HPDE6-E6E7 (cell line): ENCODE results near the gene ANKRD24.
"Not testable (repeated sequence)": the region's sequence is repeated elsewhere in the genome, so short reads cannot be mapped to it uniquely, and the experiment has no call there.

ENCODE experiments used
- DNase-seq: peaks from one replicate; pipeline ENCODE4 v3.0.0; 2011; ENCODE audit warnings: missing footprints; ENCODE audit errors: extremely low spot score

Gene ANKRD24

DNA sequence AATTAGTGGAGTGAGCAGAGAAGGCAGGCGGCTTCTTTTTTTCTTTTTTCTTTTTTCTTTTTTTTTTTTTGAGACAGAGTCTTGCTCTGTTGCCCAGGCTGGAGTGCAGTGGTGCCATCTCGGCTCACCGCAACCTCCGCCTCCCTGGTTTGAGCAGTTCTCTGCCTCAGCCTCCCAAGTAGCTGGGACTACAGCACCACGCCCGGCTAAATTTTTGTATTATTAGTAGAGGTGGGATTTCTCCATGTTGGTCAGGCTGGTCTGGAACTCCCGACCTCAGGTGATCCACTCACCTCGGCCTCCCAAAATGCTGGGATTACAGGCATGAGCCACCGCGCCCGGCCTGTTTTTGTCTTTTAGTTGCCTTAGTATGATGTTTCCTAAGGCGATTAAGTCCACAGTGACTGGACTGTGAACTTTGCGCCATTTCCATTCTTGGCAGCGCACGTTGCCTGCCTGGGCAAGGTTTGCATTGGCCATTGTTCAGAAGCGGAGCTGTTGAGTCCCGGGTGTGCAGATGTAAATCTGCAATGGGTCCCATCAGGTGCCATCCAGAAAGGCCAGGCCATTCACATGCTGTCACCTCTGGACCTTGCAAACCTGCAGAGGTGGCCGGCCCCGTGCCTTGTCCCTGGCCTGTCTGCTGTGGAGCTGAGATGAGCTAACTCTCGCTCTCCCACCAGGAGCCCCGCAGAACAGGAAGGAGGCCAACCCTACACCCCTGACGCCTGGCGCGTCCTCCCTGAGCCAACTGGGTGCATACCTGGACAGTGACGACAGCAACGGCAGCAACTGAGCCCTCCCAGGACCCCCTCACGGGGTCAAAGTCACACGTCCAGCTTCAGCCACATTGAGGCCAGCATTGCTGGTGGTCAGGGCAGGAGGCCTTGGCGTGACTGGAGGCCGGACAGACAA is 85.7 kb downstream of the ANKRD24 start:
- no peak for DNase-seq

- no peak for DNase-seq
Measured at GRCh38 chr19:4268816-4269430, 86.4 kb downstream of the ANKRD24 start.

DNA sequence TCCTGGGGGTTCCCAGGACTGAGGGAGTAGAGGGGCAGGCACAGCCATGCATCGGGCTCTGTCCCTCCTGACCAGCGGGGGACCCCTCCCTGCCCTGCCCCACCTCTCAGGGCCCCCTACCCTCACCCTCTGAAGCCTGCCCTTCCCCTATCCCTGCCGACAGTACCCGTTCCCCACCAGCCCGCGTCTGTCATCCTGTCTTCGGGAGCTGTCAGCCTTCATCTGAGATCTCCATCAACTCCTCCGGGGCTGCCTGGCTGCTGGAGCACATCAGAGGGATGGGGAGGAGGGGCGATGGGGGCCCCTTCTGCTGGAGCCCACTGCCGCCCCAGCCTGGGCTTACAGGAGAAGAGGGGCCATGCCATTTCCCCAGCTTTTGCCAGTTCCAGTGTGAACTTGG is 90.4 kb downstream of the ANKRD24 start:
- DNase-seq = no peak

- not testable (repeated sequence) for DNase-seq
Measured at GRCh38 chr19:4274321-4274686, 91.8 kb downstream of the ANKRD24 start.
